AG10803 (cell line): ENCODE data around the gene RHOF.

Experiments
- DNase-seq: peaks from one replicate; pipeline ENCODE4 v3.0.0; 2010; ENCODE audit warnings: low read depth
- H3K4me3 ChIP-seq: 2 replicates; pipeline ENCODE4 v1.5.1; 2011; ENCODE audit warnings: mild to moderate bottlenecking, low read length, control low read depth
- CTCF ChIP-seq: conservative IDR thresholded peaks from 2 replicates; pipeline ENCODE4 v1.5.1; 2011; ENCODE audit warnings: mild to moderate bottlenecking, low read length, control low read depth, inconsistent platforms

RHOF gene

GRCh38 chr12:121819212-121819949, 25.9 kb upstream of the RHOF start:
- DNase-seq, result no peak
- no peak for TF ChIP-seq CTCF
- H3K4me3 ChIP-seq, result no peak overlapping the region

DNA sequence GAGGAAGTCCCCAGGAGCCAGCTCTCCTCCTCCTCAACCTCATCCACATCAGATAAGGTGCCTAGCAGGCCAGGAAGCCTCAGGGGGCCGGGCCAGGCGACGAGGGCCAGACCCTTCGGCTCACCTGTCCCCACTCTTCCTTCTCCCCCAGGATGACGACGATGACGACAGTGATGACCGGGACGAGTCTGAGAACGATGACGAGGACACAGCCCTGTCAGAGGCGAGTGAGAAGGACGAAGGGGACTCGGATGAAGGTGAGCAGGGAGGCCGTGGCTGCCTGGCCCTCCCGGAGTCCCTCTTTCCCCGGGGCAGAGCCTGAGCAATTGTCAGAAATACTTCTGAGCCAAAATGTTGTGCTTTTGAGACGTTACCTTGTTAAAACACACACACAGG, 24.2 kb upstream of the RHOF start:
- no peak overlapping the region for H3K4me3 ChIP-seq
- no peak for DNase-seq
- no peak for TF ChIP-seq CTCF

DNA sequence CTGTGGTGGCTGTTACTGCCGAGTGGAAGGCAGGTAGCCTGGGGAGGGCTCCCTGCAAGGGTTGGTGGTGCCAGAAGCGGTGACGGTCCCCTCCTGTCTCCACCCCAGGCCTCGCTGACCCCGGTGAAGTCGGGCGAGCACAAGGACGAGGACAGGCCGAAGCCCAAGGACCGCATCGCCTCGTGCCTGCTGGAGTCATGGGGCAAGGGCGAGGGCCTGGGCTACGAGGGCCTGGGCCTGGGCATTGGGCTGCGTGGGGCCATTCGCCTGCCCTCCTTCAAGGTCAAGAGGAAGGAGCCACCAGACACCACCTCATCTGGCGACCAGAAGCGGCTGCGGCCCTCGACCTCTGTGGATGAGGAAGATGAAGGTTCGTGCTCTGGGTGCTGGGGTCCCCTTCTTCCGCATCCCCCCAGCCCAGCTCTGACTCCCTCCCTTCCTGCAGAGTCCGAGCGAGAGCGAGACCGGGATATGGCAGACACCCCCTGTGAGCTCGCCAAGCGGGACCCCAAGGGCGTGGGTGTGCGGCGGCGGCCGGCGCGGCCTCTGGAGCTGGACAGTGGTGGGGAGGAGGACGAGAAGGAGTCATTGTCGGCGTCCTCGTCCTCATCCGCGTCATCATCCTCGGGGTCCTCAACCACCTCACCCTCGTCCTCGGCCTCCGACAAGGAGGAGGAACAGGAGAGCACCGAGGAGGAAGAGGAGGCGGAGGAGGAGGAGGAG, 23.6 kb upstream of the RHOF start:
- no peak for TF ChIP-seq CTCF
- no peak for DNase-seq

DNA sequence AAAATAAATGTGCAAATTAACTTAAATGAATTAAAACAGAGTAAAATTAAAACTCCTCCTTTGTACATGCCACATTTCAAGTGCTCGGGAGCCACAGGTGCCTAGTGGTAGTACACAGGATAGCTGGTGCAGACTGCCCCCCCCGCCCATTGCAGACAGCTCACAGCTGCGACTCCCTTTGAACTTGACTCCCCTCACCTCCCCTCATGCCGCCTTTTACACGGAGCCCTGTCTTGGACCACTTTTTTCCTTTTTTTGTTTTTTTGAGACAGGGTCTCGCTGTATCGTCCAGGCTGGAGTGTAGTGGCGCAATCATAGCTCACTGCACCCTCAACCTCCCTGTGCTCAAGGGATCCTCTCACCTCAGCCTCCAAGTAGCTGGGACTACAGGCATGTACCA, 21.8 kb upstream of the RHOF start:
- TF ChIP-seq CTCF, result no peak
- DNase-seq, result no peak
- no peak overlapping the region for H3K4me3 ChIP-seq

More for the DNA sequence above, 23.6 kb upstream of the RHOF start:
- H3K4me3 ChIP-seq, result no peak overlapping the region

GRCh38 chr12:121814429-121815119, 21.1 kb upstream of the RHOF start:
- no peak for TF ChIP-seq CTCF
- no peak for DNase-seq
- H3K4me3 ChIP-seq, result no peak overlapping the region

DNA sequence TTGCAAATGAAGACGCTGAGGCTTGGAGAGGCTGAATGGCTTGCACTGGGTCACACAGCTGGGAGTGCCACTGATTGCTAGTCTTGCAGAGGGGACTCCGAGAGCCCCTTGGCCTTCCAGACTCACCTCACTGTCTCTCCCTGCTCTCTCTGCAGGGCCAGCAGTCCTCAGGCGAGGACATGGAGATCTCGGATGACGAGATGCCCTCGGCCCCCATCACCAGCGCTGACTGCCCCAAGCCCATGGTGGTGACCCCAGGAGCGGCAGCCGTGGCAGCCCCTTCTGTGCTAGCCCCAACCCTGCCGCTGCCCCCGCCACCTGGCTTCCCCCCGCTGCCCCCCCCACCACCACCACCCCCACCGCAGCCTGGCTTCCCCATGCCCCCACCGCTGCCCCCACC, 20.5 kb upstream of the RHOF start:
- H3K4me3 ChIP-seq, result no peak overlapping the region
- no peak for TF ChIP-seq CTCF
- DNase-seq, result no peak
